HEK293 (cell line): Measurements from ENCODE around the gene IRF3.

Source experiments
- CTCF ChIA-PET: fragments of 350-600 bp; formaldehyde crosslinking; extraction: SDS; loops from one replicate; lab custom pipeline; 2021; ENCODE audit warnings: antibody characterized with exemption; lab: Yijun Ruan, JAX
- POLR2A ChIA-PET: fragments of 300-600 bp; formaldehyde crosslinking; extraction: SDS; loops from one replicate; lab custom pipeline; 2020; ENCODE audit warnings: antibody characterized with exemption, inconsistent platforms; lab: Yijun Ruan, JAX
- H3K27ac ChIP-seq: fragments of 200-500 bp; sonication (Bioruptor generic); 2 replicates; pipeline ENCODE4 v1.5.1; 2014; ENCODE audit warnings: low read depth, low read length, control low read depth, inconsistent platforms; ENCODE audit errors: extremely low read depth
- H3K36me3 ChIP-seq, 2 experiments: fragments of 200-500 bp in 1 of 2; sonication (Bioruptor generic) in 1 of 2; 1 replicate in 1 of 2; 2 replicates in 1 of 2; pipeline ENCODE4 v1.5.1; 2014 to 2017; ENCODE audit warnings: inconsistent platforms in 2 of 2, low read length in 2 of 2; ENCODE audit not compliant: control insufficient read depth in 2 of 2, insufficient read depth in 1 of 2
- H3K4me1 ChIP-seq: fragments of 200-500 bp; sonication (Bioruptor generic); 2 replicates; pipeline ENCODE4 v1.5.1; 2014; ENCODE audit warnings: mild to moderate bottlenecking, low read length, inconsistent platforms; ENCODE audit not compliant: control insufficient read depth, insufficient read depth
- H3K4me3 ChIP-seq: 2 replicates; pipeline ENCODE4 v1.5.1; 2011; ENCODE audit warnings: low read depth, mild to moderate bottlenecking, control low read depth, low read length, moderate library complexity
- H3K9me3 ChIP-seq: fragments of 200-500 bp; sonication (Bioruptor generic); 2 replicates; pipeline ENCODE4 v1.5.1; 2014; ENCODE audit warnings: low read depth, low read length, inconsistent platforms; ENCODE audit not compliant: control insufficient read depth, insufficient read depth
- FEZF1 ChIP-seq: fragments of 450-650 bp; formaldehyde crosslinking; IDR thresholded peaks from 2 replicates; pipeline ENCODE4 v1.5.1; 2016; ENCODE audit warnings: missing biosample characterization, missing genetic modification characterization
- HOXD13 ChIP-seq: sonication (generic); formaldehyde crosslinking; IDR thresholded peaks from 2 replicates; pipeline ENCODE4 v1.8.0; 2022; ENCODE audit warnings: missing genetic modification reagents, borderline replicate concordance
- KLF8 ChIP-seq: fragments of 450-650 bp; formaldehyde crosslinking; IDR thresholded peaks from 2 replicates; pipeline ENCODE4 v1.5.1; 2016; ENCODE audit warnings: missing biosample characterization, missing genetic modification characterization
- MYNN ChIP-seq: fragments of 450-650 bp; formaldehyde crosslinking; IDR thresholded peaks from 2 replicates; pipeline ENCODE4 v1.5.1; 2016; ENCODE audit warnings: missing biosample characterization, missing genetic modification characterization, borderline replicate concordance
- PATZ1 ChIP-seq: fragments of 450-650 bp; formaldehyde crosslinking; IDR thresholded peaks from 2 replicates; pipeline ENCODE4 v1.5.1; 2016; ENCODE audit warnings: missing biosample characterization, missing genetic modification characterization
- ZBTB44 ChIP-seq: fragments of 450-650 bp; IDR thresholded peaks from 2 replicates; pipeline ENCODE4 v1.5.1; 2018; ENCODE audit warnings: missing biosample characterization, mild to moderate bottlenecking, missing genetic modification characterization
- ZFHX2 ChIP-seq: fragments of 450-650 bp; formaldehyde crosslinking; conservative IDR thresholded peaks from 2 replicates; pipeline ENCODE4 v1.5.1; 2016; ENCODE audit warnings: missing biosample characterization, missing genetic modification characterization
- ZFP41 ChIP-seq: fragments of 450-650 bp; formaldehyde crosslinking; IDR thresholded peaks from 2 replicates; pipeline ENCODE4 v1.5.1; 2016; ENCODE audit warnings: missing biosample characterization, missing genetic modification characterization, borderline replicate concordance
- ZNF121 ChIP-seq: fragments of 450-650 bp; formaldehyde crosslinking; IDR thresholded peaks from 2 replicates; pipeline ENCODE4 v1.5.1; 2016; ENCODE audit warnings: missing biosample characterization, missing genetic modification characterization
- ZNF18 ChIP-seq: fragments of 450-650 bp; formaldehyde crosslinking; IDR thresholded peaks from 2 replicates; pipeline ENCODE4 v1.5.1; 2016; ENCODE audit warnings: missing biosample characterization, missing genetic modification characterization
- ZNF202 ChIP-seq: fragments of 450-650 bp; formaldehyde crosslinking; IDR thresholded peaks from 2 replicates; pipeline ENCODE4 v1.5.1; 2016; ENCODE audit warnings: missing biosample characterization, missing genetic modification characterization, borderline replicate concordance
- ZNF341 ChIP-seq: fragments of 450-650 bp; formaldehyde crosslinking; IDR thresholded peaks from 2 replicates; pipeline ENCODE4; 2016; ENCODE audit warnings: low read depth, missing biosample characterization, missing genetic modification characterization
- ZNF571 ChIP-seq: fragments of 450-650 bp; formaldehyde crosslinking; IDR thresholded peaks from 2 replicates; pipeline ENCODE4 v1.5.0; 2017; ENCODE audit warnings: missing biosample characterization, missing genetic modification characterization
- ZNF585B ChIP-seq: fragments of 450-650 bp; formaldehyde crosslinking; IDR thresholded peaks from 2 replicates; pipeline ENCODE4 v1.5.1; 2016; ENCODE audit warnings: missing biosample characterization, missing genetic modification characterization
- ZNF660 ChIP-seq: fragments of 450-650 bp; IDR thresholded peaks from 2 replicates; pipeline ENCODE4 v1.5.1; 2018; ENCODE audit warnings: missing biosample characterization, mild to moderate bottlenecking, missing genetic modification characterization
- ZXDB ChIP-seq: fragments of 450-650 bp; formaldehyde crosslinking; IDR thresholded peaks from 2 replicates; pipeline ENCODE4 v1.5.1; 2016; ENCODE audit warnings: missing biosample characterization, missing genetic modification characterization

IRF3 gene

GRCh38 chr19:49689133-49690078 is 23.7 kb upstream of the IRF3 start, which contains the start of gene ADM5:
Gene ADM5 (plus strand): TSS chr19:49689594. CDS start chr19:49689838, 244 bp downstream.
- ChIA-PET POLR2A (interaction anchor here (1.2 to 1.4 kb wide), 2 partner anchors 13 to 77 kb away, joined by 3 to 7 read pairs; partner anchors contain the start of gene AP2A1), CTCF (interaction anchor here (0.7 kb wide), 1 partner anchor 172 kb away, joined by 3 read pairs; no protein-coding TSS in a partner anchor)
- no peaks in the 10 kb centered on the region for H3K9me3 ChIP-seq
- no peak within 1 kb of the TSS for H3K4me3 ChIP-seq
- 0 out of 2 replicates have a peak, but pooled peaks have one; percentile 37 for TF ChIP-seq ZNF121 (tag by site-specific recombination)
- 0 out of 2 replicates have a peak, but pooled peaks have one; percentile 2 for TF ChIP-seq PATZ1 (tag by site-specific recombination)
- no peak for TF ChIP-seq HOXD13 (CRISPR knock-in tag)
- TF ChIP-seq KLF8 (tag by site-specific recombination) = peak; percentile 45; the same call in 1 of the 2 replicates
- no peak within 1 kb of the TSS; the same call in 1 of the 2 replicates for H3K27ac ChIP-seq
- H3K4me1 ChIP-seq = peaks cover 8% of the 10 kb centered on the region
- H3K36me3 ChIP-seq = peaks cover 7 to 43% of the 10 kb centered on the region in 2 experiments

- TF ChIP-seq ZNF202 (tag by site-specific recombination) (no peak), FEZF1 (tag by site-specific recombination) (no peak), ZXDB (tag by site-specific recombination) (no peak), ZNF660 (no peak), ZNF18 (tag by site-specific recombination) (no peak), ZFHX2 (tag by site-specific recombination) (peak; percentile 24; the same call in 1 of the 2 replicates), ZNF341 (tag by site-specific recombination) (peak; percentile 51), ZBTB44 (tag by site-specific recombination) (no peak), ZFP41 (tag by site-specific recombination) (no peak), ZNF571 (tag by site-specific recombination) (no peak), HOXD13 (CRISPR knock-in tag) (no peak), MYNN (tag by site-specific recombination) (no peak), ZNF585B (tag by site-specific recombination) (no peak), PATZ1 (tag by site-specific recombination) (0 out of 2 replicates have a peak, but pooled peaks have one; percentile 23)
- Histone ChIP-seq H3K27ac (no peak overlapping the region), H3K4me3 (no peak overlapping the region), H3K36me3 (peaks cover 15 to 51% of the 10 kb centered on the region in 2 experiments), H3K9me3 (no peaks in the 10 kb centered on the region), H3K4me1 (peaks cover 8% of the 10 kb centered on the region)
- CTCF ChIA-PET = interaction anchor here (0.7 kb wide), 1 partner anchor 171 kb away, joined by 3 read pairs; no protein-coding TSS in a partner anchor
- POLR2A ChIA-PET = interaction anchor here (1.4 kb wide), 1 partner anchor 78 kb away, joined by 7 read pairs; the partner anchor contains the start of gene AP2A1
These were observed 23.0 kb upstream of the IRF3 start for GRCh38 chr19:49688531-49689132.
